ENCODE measurements around the gene MX2.

MX2 gene

GRCh38 chr21:41319273-41319672 lies 42.6 kb upstream of the MX2 start:
- Histone ChIP-seq H3K9me3 (ENCODE audit: control insufficient read depth, insufficient read depth, low read depth, low read length) (no peaks in the 10 kb centered on the region), H3K27ac (ENCODE audit: extremely low read depth, low read depth, low read length) (no peak overlapping the region), H3K4me1 (ENCODE audit: control insufficient read depth, insufficient read depth, low read length) (no peaks in the 10 kb centered on the region), H3K36me3 (ENCODE audit: control insufficient read depth in 2 of 2, insufficient read depth in 1 of 2, low read length in 2 of 2) (no peaks in the 10 kb centered on the region), H3K4me3 (ENCODE audit: low read depth, low read length) (no peak overlapping the region)
- ChIA-PET POLR2A (interaction anchor here (0.6 kb wide), 1 partner anchor 9 kb away, joined by 3 read pairs; no protein-coding TSS in a partner anchor), CTCF (interaction anchor here (0.6 kb wide), 1 partner anchor 211 kb away, joined by 3 read pairs; no protein-coding TSS in a partner anchor)
- TF ChIP-seq ZNF394 (tag by site-specific recombination; IDR thresholded peaks at IDR 0.05; ENCODE audit: borderline replicate concordance) (no peak), GLIS2 (tag by site-specific recombination; IDR thresholded peaks at IDR 0.05) (no peak), ZBTB21 (tag by site-specific recombination; IDR thresholded peaks at IDR 0.05) (no peak), ZNF148 (tag by site-specific recombination; IDR thresholded peaks at IDR 0.05; ENCODE audit: borderline replicate concordance) (no peak), ZNF202 (tag by site-specific recombination; IDR thresholded peaks at IDR 0.05; ENCODE audit: borderline replicate concordance) (no peak), ZNF629 (tag by site-specific recombination; IDR thresholded peaks at IDR 0.05) (no peak), ZNF292 (tag by site-specific recombination; IDR thresholded peaks at IDR 0.05; ENCODE audit: borderline replicate concordance, low read depth) (no peak), ZNF423 (tag by site-specific recombination; IDR thresholded peaks at IDR 0.05) (no peak), ZNF677 (tag by site-specific recombination; IDR thresholded peaks at IDR 0.05) (no peak), ZNF561 (tag by site-specific recombination; IDR thresholded peaks at IDR 0.05; ENCODE audit: borderline replicate concordance) (no peak), ZNF830 (tag by site-specific recombination; IDR thresholded peaks at IDR 0.05; ENCODE audit: low read depth) (no peak), ZNF580 (tag by site-specific recombination; IDR thresholded peaks at IDR 0.05) (no peak), ZNF658 (tag by site-specific recombination; IDR thresholded peaks at IDR 0.05) (no peak), BCL11A (tag by site-specific recombination; IDR thresholded peaks at IDR 0.05; ENCODE audit: low read depth) (no peak), HOXA7 (CRISPR knock-in tag; IDR thresholded peaks at IDR 0.05; ENCODE audit: borderline replicate concordance) (no peak), ZNF24 (tag by site-specific recombination; IDR thresholded peaks at IDR 0.05) (no peak), ZNF266 (tag by site-specific recombination; IDR thresholded peaks at IDR 0.05; ENCODE audit: low read depth) (no peak)
- TF ChIP-seq, protein P1, sequence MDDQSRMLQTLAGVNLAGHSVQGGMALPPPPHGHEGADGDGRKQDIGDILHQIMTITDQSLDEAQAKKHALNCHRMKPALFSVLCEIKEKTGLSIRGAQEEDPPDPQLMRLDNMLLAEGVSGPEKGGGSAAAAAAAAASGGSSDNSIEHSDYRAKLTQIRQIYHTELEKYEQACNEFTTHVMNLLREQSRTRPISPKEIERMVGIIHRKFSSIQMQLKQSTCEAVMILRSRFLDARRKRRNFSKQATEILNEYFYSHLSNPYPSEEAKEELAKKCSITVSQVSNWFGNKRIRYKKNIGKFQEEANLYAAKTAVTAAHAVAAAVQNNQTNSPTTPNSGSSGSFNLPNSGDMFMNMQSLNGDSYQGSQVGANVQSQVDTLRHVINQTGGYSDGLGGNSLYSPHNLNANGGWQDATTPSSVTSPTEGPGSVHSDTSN (CRISPR knock-in tag; IDR thresholded peaks at IDR 0.05) = no peak

GRCh38 chr21:41321211-41321907 lies 40.5 kb upstream of the MX2 start:
- H3K9me3 ChIP-seq (ENCODE audit: control insufficient read depth, insufficient read depth, low read depth, low read length) = no peaks in the 10 kb centered on the region
- H3K36me3 ChIP-seq (ENCODE audit: control insufficient read depth in 2 of 2, insufficient read depth in 1 of 2, low read length in 2 of 2) = no peaks in the 10 kb centered on the region
- TF ChIP-seq ZSCAN23 (tag by site-specific recombination; IDR thresholded peaks at IDR 0.05) = no peak
- TF ChIP-seq GFI1B (tag by site-specific recombination; IDR thresholded peaks at IDR 0.05) = no peak
- TF ChIP-seq SP2 (tag by site-specific recombination; IDR thresholded peaks at IDR 0.05) = no peak
- no peak for TF ChIP-seq ZNF701 (tag by site-specific recombination; IDR thresholded peaks at IDR 0.05)
- no peak for TF ChIP-seq ZNF248 (tag by site-specific recombination; IDR thresholded peaks at IDR 0.05)
- TF ChIP-seq ZNF169 (tag by site-specific recombination; IDR thresholded peaks at IDR 0.05) = no peak
- no peak for TF ChIP-seq ZNF510 (tag by site-specific recombination; IDR thresholded peaks at IDR 0.05; ENCODE audit: insufficient replicate concordance)
- TF ChIP-seq CTCF (tag by site-specific recombination; IDR thresholded peaks at IDR 0.05) = no peak
- TF ChIP-seq GLI2 (tag by site-specific recombination; IDR thresholded peaks at IDR 0.05; ENCODE audit: borderline replicate concordance, low read depth) = no peak
- TF ChIP-seq HOXA7 (CRISPR knock-in tag; IDR thresholded peaks at IDR 0.05; ENCODE audit: borderline replicate concordance) = no peak
- no peak for TF ChIP-seq PRDM1 (tag by site-specific recombination; IDR thresholded peaks at IDR 0.05)
- no peaks in the 10 kb centered on the region for H3K4me1 ChIP-seq (ENCODE audit: control insufficient read depth, insufficient read depth, low read length)
- H3K27ac ChIP-seq (ENCODE audit: extremely low read depth, low read depth, low read length) = no peak overlapping the region
- CTCF ChIA-PET = no interaction called here
- no peak overlapping the region for H3K4me3 ChIP-seq (ENCODE audit: low read depth, low read length)
- POLR2A ChIA-PET = no interaction called here
